K562 (cell line): Measurements from ENCODE around the gene GTF2A1L. TPM values are rescaled to one million over a fixed set of nuclear protein-coding genes. Genes with fewer than 3 reads are reported as not detected.

Experiments used
- ATAC-seq: fragments of 200-7000 bp; cut with Tn5 transposase; 3 replicates; pipeline ENCODE4 v1.9.1; 2020; ENCODE audit warnings: moderate library complexity
- BruUV-seq: library from RNA; stranded (reverse); fragments of 400-500 nt; replicated peaks from 2 replicates; lab custom pipeline; 2021; lab: Mats Ljungman, UMichigan
- CTCF ChIA-PET: fragments of 300-600 bp; formaldehyde crosslinking; extraction: SDS; loops from one replicate; lab custom pipeline; 2021; ENCODE audit warnings: low intra/inter-chr PET ratio; lab: Yijun Ruan, JAX
- POLR2A ChIA-PET: fragments of 300-600, 350-650 bp; sonication (Branson Sonifier 250); formaldehyde crosslinking; extraction: SDS; loops from one replicate; lab custom pipeline; 2021; ENCODE audit warnings: antibody characterized with exemption, inconsistent platforms; lab: Yijun Ruan, JAX
- DNase-seq, 4 experiments: peaks; one replicate each; pipeline versions ENCODE4 v3.0.0 to v3.0.0-alpha.2; 2011 to 2018; ENCODE audit warnings: low spot score in 3 of 4, mixed read lengths in 3 of 4; ENCODE audit errors: extremely low read depth in 1 of 4
- FAIRE-seq: peaks from 2 replicates; lab custom pipeline; 2011; peaks lifted over from hg19 to GRCh38; lab: Jason Lieb, UNC
- H2AFZ ChIP-seq: 2 replicates; pipeline ENCODE4 v1.6.0; 2011; ENCODE audit warnings: low read depth, low read length, control low read depth, inconsistent platforms
- H3K27ac ChIP-seq: fragments of 200-600 bp; 3 replicates; pipeline ENCODE4 v1.8.0; 2011; ENCODE audit warnings: low read depth, mild to moderate bottlenecking, control low read depth, inconsistent platforms, low read length, moderate library complexity, mixed read lengths; ENCODE audit errors: extremely low read depth
- H3K27me3 ChIP-seq, 2 experiments: fragments of 300-600 bp in 1 of 2; 2 replicates in 1 of 2; 3 replicates in 1 of 2; pipeline versions ENCODE4 v1.6.0 to v1.8.0; 2011; ENCODE audit warnings: inconsistent platforms in 2 of 2, low read length in 2 of 2, mild to moderate bottlenecking in 1 of 2, mixed read lengths in 1 of 2, moderate library complexity in 1 of 2; ENCODE audit not compliant: control insufficient read depth in 2 of 2, insufficient read depth in 2 of 2
- H3K36me3 ChIP-seq: fragments of 300-600 bp; 3 replicates; pipeline ENCODE4 v1.8.0; 2011; ENCODE audit warnings: mild to moderate bottlenecking, low read length, inconsistent platforms; ENCODE audit not compliant: control insufficient read depth, insufficient read depth
- H3K4me1 ChIP-seq, 2 experiments: fragments of 200-600 bp in 1 of 2; replicated peaks in 1 of 2; 2 replicates in 1 of 2; 3 replicates in 1 of 2; pipeline versions ENCODE4 v1.5.1 to v1.8.0; 2011; ENCODE audit warnings: inconsistent platforms in 2 of 2, low read length in 2 of 2, mild to moderate bottlenecking in 1 of 2, mixed read lengths in 1 of 2, moderate library complexity in 1 of 2; ENCODE audit not compliant: control insufficient read depth in 2 of 2, insufficient read depth in 2 of 2
- H3K4me2 ChIP-seq: 2 replicates; pipeline ENCODE4 v1.6.1; 2011; ENCODE audit warnings: low read length, control low read depth, inconsistent platforms, mixed read lengths; ENCODE audit not compliant: insufficient read depth
- H3K4me3 ChIP-seq: fragments of 200-600 bp; sonication (generic), shearing (Covaris generic); 2 replicates; pipeline ENCODE4 v1.5.1; 2016; ENCODE audit warnings: control low read depth, inconsistent platforms
- H3K79me2 ChIP-seq: fragments of 200-600 bp; 3 replicates; pipeline ENCODE4 v1.8.0; 2011; ENCODE audit warnings: low read length, inconsistent platforms; ENCODE audit not compliant: control insufficient read depth, insufficient read depth
- H3K9ac ChIP-seq, 2 experiments: 2 replicates each; pipeline versions ENCODE4 v1.6.0 to v1.6.1; 2011; ENCODE audit warnings: low read depth in 2 of 2, low read length in 2 of 2, control low read depth in 1 of 2, inconsistent platforms in 1 of 2, mild to moderate bottlenecking in 1 of 2, mixed read lengths in 1 of 2; ENCODE audit not compliant: insufficient read depth in 1 of 2
- H3K9me1 ChIP-seq: one replicate; pipeline ENCODE4 v1.6.0; 2011; ENCODE audit warnings: inconsistent platforms, mild to moderate bottlenecking, low read length, moderate library complexity; ENCODE audit not compliant: control insufficient read depth, insufficient read depth
- H3K9me3 ChIP-seq: replicated peaks from 2 replicates; pipeline ENCODE4 v1.5.1; 2011; ENCODE audit warnings: low read depth, low read length, inconsistent platforms; ENCODE audit not compliant: control insufficient read depth, insufficient read depth
- H4K20me1 ChIP-seq: replicated peaks from 2 replicates; pipeline ENCODE4 v1.6.1; 2011; ENCODE audit warnings: low read length, inconsistent platforms, mixed read lengths; ENCODE audit not compliant: control insufficient read depth, insufficient read depth
- BHLHE40 ChIP-seq: IDR thresholded peaks from 2 replicates; pipeline ENCODE4 v1.6.1; 2011; ENCODE audit warnings: low read length, improper control_type of control experiment
- CBFA2T2 ChIP-seq: fragments of 450-650 bp; conservative IDR thresholded peaks from 2 replicates; pipeline ENCODE4 v1.6.1; 2017; ENCODE audit warnings: mild to moderate bottlenecking
- DMBX1 ChIP-seq: fragments of 250-450 bp; sonication (Bioruptor Pico); IDR thresholded peaks from 2 replicates; pipeline ENCODE4 v1.8.0; 2022; ENCODE audit warnings: inconsistent platforms, mild to moderate bottlenecking, moderate library complexity, borderline replicate concordance
- FOXA3 ChIP-seq, 2 experiments: fragments of 450-650 bp in 1 of 2; sonication (generic) in 1 of 2; formaldehyde crosslinking; IDR thresholded peaks in 1 of 2; conservative IDR thresholded peaks in 1 of 2; 2 replicates each; pipeline versions ENCODE4 v1.4.0 to v1.8.0; 2020 to 2022; ENCODE audit warnings: mild to moderate bottlenecking in 2 of 2, missing genetic modification reagents in 1 of 2
- FOXJ3 ChIP-seq: sonication (generic); formaldehyde crosslinking; IDR thresholded peaks from 2 replicates; pipeline ENCODE4 v1.4.0; 2020; ENCODE audit warnings: mild to moderate bottlenecking, missing genetic modification reagents
- HOXB6 ChIP-seq: fragments of 250-450 bp; sonication (Bioruptor Pico); IDR thresholded peaks from 2 replicates; pipeline ENCODE4 v1.5.1; 2022; ENCODE audit warnings: mild to moderate bottlenecking, borderline replicate concordance
- MEF2D ChIP-seq: conservative IDR thresholded peaks from 2 replicates; pipeline ENCODE4 v1.6.1; 2016; ENCODE audit warnings: low read depth, missing genetic modification characterization, missing compliant biosample characterization
- MXD1 ChIP-seq: fragments of 250-450 bp; sonication (Bioruptor Pico); IDR thresholded peaks from 2 replicates; pipeline ENCODE4 v1.8.0; 2021; ENCODE audit warnings: borderline replicate concordance, mild to moderate bottlenecking, moderate library complexity; ENCODE audit not compliant: poor library complexity, severe bottlenecking
- MYC ChIP-seq, 2 experiments: fragments of 250-450 bp in 1 of 2; sonication (Bioruptor Pico) in 1 of 2; IDR thresholded peaks; 2 replicates each; pipeline versions ENCODE4 v1.5.1 to v1.6.1; 2012 to 2021; ENCODE audit warnings: low read depth in 2 of 2, borderline replicate concordance in 1 of 2, improper control_type of control experiment in 1 of 2, low read length in 1 of 2, mild to moderate bottlenecking in 1 of 2, moderate library complexity in 1 of 2
- NFYB ChIP-seq: IDR thresholded peaks from 2 replicates; pipeline ENCODE4 v1.6.1; 2011; ENCODE audit warnings: mild to moderate bottlenecking, moderate library complexity; ENCODE audit not compliant: insufficient read length; ENCODE audit errors: extremely low read depth
- POLR2A ChIP-seq: fragments of 450-650 bp; conservative IDR thresholded peaks from 2 replicates; pipeline ENCODE4 v1.6.1; 2016
- POLR2H ChIP-seq: IDR thresholded peaks from 2 replicates; pipeline ENCODE4 v1.6.1; 2016; ENCODE audit warnings: missing genetic modification characterization, low read depth, mild to moderate bottlenecking, control low read depth, missing compliant biosample characterization, moderate library complexity
- SRSF7 ChIP-seq: fragments of 200-400 bp; formaldehyde crosslinking; optimal IDR thresholded peaks from 2 replicates; pipeline ENCODE3; 2017; ENCODE audit warnings: mild to moderate bottlenecking, low read depth, low read length
- ZBTB49 ChIP-seq: sonication (generic); formaldehyde crosslinking; IDR thresholded peaks from 2 replicates; pipeline ENCODE4 v1.8.0; 2022; ENCODE audit warnings: missing genetic modification reagents, mild to moderate bottlenecking, borderline replicate concordance
- ZNF12 ChIP-seq: sonication (generic); formaldehyde crosslinking; IDR thresholded peaks from 2 replicates; pipeline ENCODE4 v1.4.0; 2020; ENCODE audit warnings: mild to moderate bottlenecking, missing genetic modification reagents
- ZNF143 ChIP-seq: sonication (generic); formaldehyde crosslinking; IDR thresholded peaks from 2 replicates; pipeline ENCODE4 v1.9.0; 2022; ENCODE audit warnings: mild to moderate bottlenecking, missing genetic modification reagents
- WGBS: fragments of 100-300 bp; shearing (Covaris generic); methylation state at CpG from one replicate; pipeline ENCODE4 v1.1.6; 2016; ENCODE audit warnings: low coverage, mixed read lengths; ENCODE audit not compliant: insufficient coverage; ENCODE audit errors: missing lambda C conversion rate; 5-methylcytosine and 5-hydroxymethylcytosine counted together
- in situ Hi-C: fragments of 300-500 bp; cut with MboI; formaldehyde crosslinking; loops from 4 replicates; pipeline ENCODE4 v1.15.0; 2018; ENCODE audit warnings: inconsistent platforms, mixed read lengths
- intact Hi-C: fragments of 100-400 bp; cut with micrococcal nuclease; formaldehyde crosslinking; loops from 2 replicates; pipeline ENCODE4 v1.14.2; 2022
- polyA plus RNA-seq, 8 experiments: library from polyadenylated mRNA; depleted of rRNA in 4 of 8; stranded (reverse) in 5 of 8; unstranded in 3 of 8; fragments of >200 nt; fragmentation: Nextera tagmentation in 2 of 8; fragmentation: Illumina TruSeq in 1 of 8; extraction: Ambion mirVana in 2 of 8; extraction: Trizol in 1 of 8; gene quantifications; 2 replicates each; pipeline versions ENCODE4 v1.2.1 to v1.2.3, GENCODE V29; 2011 to 2014; ENCODE audit warnings: inconsistent platforms in 1 of 8, missing spikeins in 1 of 8
- total RNA-seq, 7 experiments: library from RNA; depleted of rRNA in 6 of 7; stranded (reverse); fragments of >200 nt in 6 of 7; fragmentation: Illumina TruSeq in 2 of 7; extraction: Trizol in 2 of 7; gene quantifications; 2 replicates each; pipeline versions ENCODE4 v1.2.1 to v1.2.3, GENCODE V29; 2011 to 2021; ENCODE audit warnings: low replicate concordance in 1 of 7
- TF ChIP-seq, protein P1 (sequence below), 2 experiments: IDR thresholded peaks; 2 replicates each; pipeline ENCODE4 v1.6.1; 2011; ENCODE audit warnings: borderline replicate concordance in 1 of 2, control low read depth in 1 of 2, low read depth in 1 of 2, low read length in 1 of 2, mild to moderate bottlenecking in 1 of 2, mixed read lengths in 1 of 2, moderate library complexity in 1 of 2; ENCODE audit not compliant: insufficient read depth in 1 of 2, insufficient read length in 1 of 2, poor library complexity in 1 of 2, severe bottlenecking in 1 of 2; ENCODE audit errors: extremely low read depth in 1 of 2

The GTF2A1L gene
- total and polyA plus RNA-seq, 9 of the 15 experiments (the other 6 are each of a cell fraction or from before 2014, with no cell fraction given) = 0.05 to 0.35 (median 0.12) TPM; not detected in 5

DNA sequence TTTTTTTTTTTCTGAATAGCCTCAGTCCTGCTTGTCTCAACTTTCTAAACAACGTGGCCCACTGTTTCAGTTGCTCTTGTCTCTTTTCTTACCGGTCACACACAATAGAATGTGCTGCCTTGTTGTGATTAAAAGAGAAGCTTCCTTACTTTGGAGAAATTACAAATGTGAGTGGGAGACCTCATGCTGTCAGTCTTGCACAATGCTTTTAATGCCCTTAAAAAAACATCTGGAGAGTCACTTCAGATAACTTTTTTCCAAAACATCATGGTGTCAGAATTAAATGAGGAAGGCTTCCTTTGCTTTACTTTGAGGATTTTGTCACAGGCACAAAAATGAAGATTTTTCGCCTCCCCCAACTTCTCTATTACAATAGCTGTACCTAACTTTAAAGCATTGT, 100.2 kb downstream of the GTF2A1L start:
- Histone ChIP-seq H3K79me2 (no peaks in the 10 kb centered on the region), H3K9me3 (no peaks in the 10 kb centered on the region), H3K9ac (no peak overlapping the region), H3K36me3 (no peaks in the 10 kb centered on the region), H3K9me1 (no peaks in the 10 kb centered on the region), H3K27ac (no peak overlapping the region), H3K27me3 (no peaks in the 10 kb centered on the region), H4K20me1 (no peaks in the 10 kb centered on the region), H3K4me3 (no peak overlapping the region), H3K4me1 (peaks cover 0 to 21% of the 10 kb centered on the region in 2 experiments; a peak in 2 of 5 replicates), H2AFZ (no peak overlapping the region), H3K4me2 (no peak overlapping the region)
- intact Hi-C loops = no loop called here
- BruUV-seq = no TSS peak
- in situ Hi-C loops = no loop called here
- FAIRE-seq (no peak), ATAC-seq (no peak), DNase-seq (no peak)
- ChIA-PET POLR2A (interaction anchor here (0.5 kb wide), 1 partner anchor 10 kb away, joined by 3 read pairs; no protein-coding TSS in a partner anchor), CTCF (no interaction called here)
- 0% methylated on average over 3 of the region's 3 CpGs for WGBS
- no peak for TF ChIP-seq FOXJ3
- no peak for TF ChIP-seq ZNF12 (CRISPR knock-in tag)
- no peak for TF ChIP-seq ZBTB49 (CRISPR knock-in tag)
- no peak for TF ChIP-seq MEF2D
- TF ChIP-seq POLR2A = no peak
- TF ChIP-seq CBFA2T2 = no peak
- TF ChIP-seq BHLHE40 = no peak
- TF ChIP-seq MXD1 (CRISPR knock-in tag) = no peak
- TF ChIP-seq SRSF7 = no peak
- TF ChIP-seq, protein P1, sequence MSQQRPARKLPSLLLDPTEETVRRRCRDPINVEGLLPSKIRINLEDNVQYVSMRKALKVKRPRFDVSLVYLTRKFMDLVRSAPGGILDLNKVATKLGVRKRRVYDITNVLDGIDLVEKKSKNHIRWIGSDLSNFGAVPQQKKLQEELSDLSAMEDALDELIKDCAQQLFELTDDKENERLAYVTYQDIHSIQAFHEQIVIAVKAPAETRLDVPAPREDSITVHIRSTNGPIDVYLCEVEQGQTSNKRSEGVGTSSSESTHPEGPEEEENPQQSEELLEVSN (IDR thresholded peaks at IDR 0.05; ENCODE audit: borderline replicate concordance in 1 of 2, extremely low read depth in 1 of 2, insufficient read depth in 1 of 2, insufficient read length in 1 of 2, low read depth in 1 of 2, low read length in 1 of 2, poor library complexity in 1 of 2, severe bottlenecking in 1 of 2) = no peak
- no peak for TF ChIP-seq POLR2H
- no peak for TF ChIP-seq FOXA3 (CRISPR knock-in tag; conservative IDR thresholded peaks at IDR 0.05 in 1 of 2, IDR thresholded peaks at IDR 0.05 in 1 of 2)
- TF ChIP-seq NFYB = no peak
- no peak for TF ChIP-seq ZNF143
- TF ChIP-seq MYC (IDR thresholded peaks at IDR 0.05; ENCODE audit: low read depth, low read length) = no peak
- no peak for TF ChIP-seq MYC (CRISPR knock-in tag; IDR thresholded peaks at IDR 0.05; ENCODE audit: borderline replicate concordance, low read depth)
- no peak for TF ChIP-seq HOXB6
- no peak for TF ChIP-seq DMBX1 (CRISPR knock-in tag)
